ENCODE data around the gene ZNF521. TPM values are rescaled to one million over a fixed set of nuclear protein-coding genes. Genes with fewer than 3 reads are reported as not detected.
A peak's percentile ranks its signal among the peaks of the same experiment; 100 is the strongest.

Gene ZNF521
- total and polyA plus RNA-seq, 2 experiments from 2014 or later: 3.1 to 9.2 TPM

GRCh38 chr18:25136416-25137196 is 215.4 kb downstream of the ZNF521 start:
- H3K4me3 ChIP-seq: no peak overlapping the region
- H3K79me2 ChIP-seq (replicated peaks; ENCODE audit: insufficient read depth): no peaks in the 10 kb centered on the region
- no peak for TF ChIP-seq ZNF114 (CRISPR knock-in tag; IDR thresholded peaks at IDR 0.05)
- no peak for TF ChIP-seq JUNB (IDR thresholded peaks at IDR 0.05; ENCODE audit: unreplicated experiment)
- no peak for TF ChIP-seq CREB1 (CRISPR knock-in tag; IDR thresholded peaks at IDR 0.05; ENCODE audit: low read depth)
- no peak for TF ChIP-seq NANOG (IDR thresholded peaks at IDR 0.05; ENCODE audit: borderline replicate concordance)
- H3K27ac ChIP-seq (ENCODE audit: low read depth): no peak overlapping the region
- Mint-ChIP-seq H3K9me3 (no peaks in the 10 kb centered on the region), H3K4me1 (peaks cover 35% of the 10 kb centered on the region), H3K36me3 (ENCODE audit: low read depth) (no peaks in the 10 kb centered on the region), H3K27ac (peak overlapping the region; percentile 19; the same call in 1 of the 2 replicates), H3K27me3 (ENCODE audit: insufficient read depth, low read depth, poor library complexity) (peaks cover 2% of the 10 kb centered on the region), H3K4me3 (no peak overlapping the region)
- no peak overlapping the region for H2AFZ ChIP-seq
- no peaks in the 10 kb centered on the region for H3K27me3 ChIP-seq (ENCODE audit: insufficient read depth)
- no peaks in the 10 kb centered on the region for H3F3A ChIP-seq (replicated peaks; ENCODE audit: low read depth)
- no peaks in the 10 kb centered on the region for H3K36me3 ChIP-seq (ENCODE audit: insufficient read depth)
- no peak overlapping the region for H3K4me2 ChIP-seq
- no peaks in the 10 kb centered on the region for H3K9me2 ChIP-seq (ENCODE audit: insufficient read depth)
- no peaks in the 10 kb centered on the region for H4K20me1 ChIP-seq (replicated peaks; ENCODE audit: insufficient read depth)
- no peak for DNase-seq (ENCODE audit: low spot score)
- peaks cover 19% of the 10 kb centered on the region for H3K4me1 ChIP-seq (ENCODE audit: insufficient read depth)
- no peak for ATAC-seq

- Histone ChIP-seq H3K4me3 (no peak overlapping the region), H2AFZ (no peak overlapping the region), H4K20me1 (replicated peaks; ENCODE audit: insufficient read depth) (no peaks in the 10 kb centered on the region), H3K27ac (ENCODE audit: low read depth) (no peak overlapping the region), H3K9me2 (ENCODE audit: insufficient read depth) (no peaks in the 10 kb centered on the region), H3K36me3 (ENCODE audit: insufficient read depth) (no peaks in the 10 kb centered on the region), H3K4me2 (no peak overlapping the region), H3K27me3 (ENCODE audit: insufficient read depth) (no peaks in the 10 kb centered on the region), H3K4me1 (ENCODE audit: insufficient read depth) (peaks cover 19% of the 10 kb centered on the region), H3K79me2 (replicated peaks; ENCODE audit: insufficient read depth) (no peaks in the 10 kb centered on the region), H3F3A (replicated peaks; ENCODE audit: low read depth) (no peaks in the 10 kb centered on the region)
- peaks cover 35% of the 10 kb centered on the region for H3K4me1 Mint-ChIP-seq
- H3K36me3 Mint-ChIP-seq (ENCODE audit: low read depth): no peaks in the 10 kb centered on the region
- H3K9me3 Mint-ChIP-seq: no peaks in the 10 kb centered on the region
- DNase-seq (ENCODE audit: low spot score): no peak
- no peak for ATAC-seq
- no peak for TF ChIP-seq EZH2 (IDR thresholded peaks at IDR 0.05; ENCODE audit: low read depth, unreplicated experiment)
- no peak for TF ChIP-seq NANOG (IDR thresholded peaks at IDR 0.05; ENCODE audit: borderline replicate concordance)
- TF ChIP-seq EZH2phosphoT487 (IDR thresholded peaks at IDR 0.05; ENCODE audit: unreplicated experiment): no peak
- TF ChIP-seq JUNB (IDR thresholded peaks at IDR 0.05; ENCODE audit: unreplicated experiment): no peak
- H3K4me3 Mint-ChIP-seq: no peak overlapping the region
- 0 out of 2 replicates have a peak overlapping the region, but pooled peaks have one; percentile 54 for H3K27ac Mint-ChIP-seq
- H3K27me3 Mint-ChIP-seq (ENCODE audit: insufficient read depth, low read depth, poor library complexity): peaks cover 2% of the 10 kb centered on the region
Measured at GRCh38 chr18:25134861-25135260, 217.1 kb downstream of the ZNF521 start.

- DNase-seq (ENCODE audit: low spot score) (no peak), ATAC-seq (no peak)
- Mint-ChIP-seq H3K36me3 (ENCODE audit: low read depth) (no peaks in the 10 kb centered on the region), H3K27ac (no peak overlapping the region; the same call in 1 of the 2 replicates), H3K27me3 (ENCODE audit: insufficient read depth, low read depth, poor library complexity) (peaks cover 1% of the 10 kb centered on the region), H3K4me3 (no peak overlapping the region), H3K9me3 (no peaks in the 10 kb centered on the region), H3K4me1 (peaks cover 35% of the 10 kb centered on the region)
- no peaks in the 10 kb centered on the region for H3K79me2 ChIP-seq (replicated peaks; ENCODE audit: insufficient read depth)
- H2AFZ ChIP-seq: no peak overlapping the region
- no peaks in the 10 kb centered on the region for H3F3A ChIP-seq (replicated peaks; ENCODE audit: low read depth)
- no peaks in the 10 kb centered on the region for H3K9me2 ChIP-seq (ENCODE audit: insufficient read depth)
- no peaks in the 10 kb centered on the region for H3K27me3 ChIP-seq (ENCODE audit: insufficient read depth)
- H3K27ac ChIP-seq (ENCODE audit: low read depth): no peak overlapping the region
- H3K4me3 ChIP-seq: no peak overlapping the region
- peaks cover 19% of the 10 kb centered on the region for H3K4me1 ChIP-seq (ENCODE audit: insufficient read depth)
- no peaks in the 10 kb centered on the region for H4K20me1 ChIP-seq (replicated peaks; ENCODE audit: insufficient read depth)
- no peaks in the 10 kb centered on the region for H3K36me3 ChIP-seq (ENCODE audit: insufficient read depth)
- H3K4me2 ChIP-seq: no peak overlapping the region
- TF ChIP-seq POLR2AphosphoS5 (IDR thresholded peaks at IDR 0.05; ENCODE audit: low read depth) (no peak), JUNB (IDR thresholded peaks at IDR 0.05; ENCODE audit: unreplicated experiment) (no peak), REST (IDR thresholded peaks at IDR 0.05; ENCODE audit: unreplicated experiment) (no peak), ZNF114 (CRISPR knock-in tag; IDR thresholded peaks at IDR 0.05) (no peak), ETS1 (IDR thresholded peaks at IDR 0.05) (no peak), EZH2phosphoT487 (IDR thresholded peaks at IDR 0.05; ENCODE audit: unreplicated experiment) (no peak), EZH2 (IDR thresholded peaks at IDR 0.05; ENCODE audit: low read depth, unreplicated experiment) (no peak)
Measured at GRCh38 chr18:25133879-25134278, 218.1 kb downstream of the ZNF521 start.

Data from GM23338 (cell line).